Measurements from ENCODE around the gene MT3.

Gene MT3

GRCh38 chr16:56558024-56558747 is 31.1 kb upstream of the MT3 start:
- Histone ChIP-seq H3K9ac (ENCODE audit: low read length) (no peak overlapping the region), H3K9me3 (ENCODE audit: control insufficient read depth, insufficient read depth, low read depth, low read length) (no peaks in the 10 kb centered on the region), H3K4me3 (ENCODE audit: low read depth, low read length) (no peak overlapping the region), H3K36me3 (ENCODE audit: control insufficient read depth, insufficient read depth, low read length) (no peaks in the 10 kb centered on the region), H3K27me3 (ENCODE audit: control insufficient read depth, insufficient read depth, low read length) (no peaks in the 10 kb centered on the region; the same call in none of the 2 replicates), H3K27ac (ENCODE audit: low read depth, low read length) (no peak overlapping the region), H3K4me1 (ENCODE audit: control insufficient read depth, insufficient read depth, low read length) (no peaks in the 10 kb centered on the region)

- Histone ChIP-seq H3K4me1 (ENCODE audit: control insufficient read depth, insufficient read depth, low read length) (no peaks in the 10 kb centered on the region), H3K36me3 (ENCODE audit: control insufficient read depth, insufficient read depth, low read length) (no peaks in the 10 kb centered on the region), H3K9me3 (ENCODE audit: control insufficient read depth, insufficient read depth, low read depth, low read length) (no peaks in the 10 kb centered on the region), H3K27me3 (ENCODE audit: control insufficient read depth, insufficient read depth, low read length) (no peaks in the 10 kb centered on the region; the same call in none of the 2 replicates), H3K9ac (ENCODE audit: low read length) (no peak overlapping the region), H3K4me3 (ENCODE audit: low read depth, low read length) (no peak overlapping the region), H3K27ac (ENCODE audit: low read depth, low read length) (no peak overlapping the region)
Measured at GRCh38 chr16:56559109-56559508, 30.2 kb upstream of the MT3 start.

DNA sequence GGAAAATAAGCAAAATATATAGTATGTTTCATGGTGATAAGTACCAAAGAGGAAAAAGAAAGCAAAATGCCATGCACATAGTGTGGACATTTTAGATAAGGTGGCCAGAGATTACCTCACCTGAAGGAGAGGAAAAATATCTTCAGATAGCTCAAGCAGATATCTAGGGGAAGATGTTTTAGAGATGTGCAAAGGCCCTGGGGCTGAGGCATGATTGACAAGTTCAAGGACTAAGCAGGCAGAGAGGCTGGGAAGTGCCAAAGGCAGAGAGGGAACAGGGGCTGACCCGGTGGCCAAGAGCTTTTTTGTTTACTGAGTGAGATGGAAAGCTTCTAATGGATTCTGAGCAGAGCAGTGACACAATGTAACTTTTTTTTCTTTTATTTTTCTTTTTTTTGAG is 28.9 kb upstream of the MT3 start:
- Histone ChIP-seq H3K4me3 (ENCODE audit: low read depth, low read length) (no peak overlapping the region), H3K9ac (ENCODE audit: low read length) (no peak overlapping the region), H3K4me1 (ENCODE audit: control insufficient read depth, insufficient read depth, low read length) (no peaks in the 10 kb centered on the region), H3K27ac (ENCODE audit: low read depth, low read length) (no peak overlapping the region), H3K9me3 (ENCODE audit: control insufficient read depth, insufficient read depth, low read depth, low read length) (no peaks in the 10 kb centered on the region), H3K36me3 (ENCODE audit: control insufficient read depth, insufficient read depth, low read length) (no peaks in the 10 kb centered on the region), H3K27me3 (ENCODE audit: control insufficient read depth, insufficient read depth, low read length) (no peaks in the 10 kb centered on the region; the same call in none of the 2 replicates)

- Histone ChIP-seq H3K27me3 (ENCODE audit: control insufficient read depth, insufficient read depth, low read length) (no peaks in the 10 kb centered on the region; the same call in none of the 2 replicates), H3K9ac (ENCODE audit: low read length) (no peak overlapping the region), H3K9me3 (ENCODE audit: control insufficient read depth, insufficient read depth, low read depth, low read length) (no peaks in the 10 kb centered on the region), H3K4me3 (ENCODE audit: low read depth, low read length) (no peak overlapping the region), H3K36me3 (ENCODE audit: control insufficient read depth, insufficient read depth, low read length) (no peaks in the 10 kb centered on the region), H3K4me1 (ENCODE audit: control insufficient read depth, insufficient read depth, low read length) (no peaks in the 10 kb centered on the region), H3K27ac (ENCODE audit: low read depth, low read length) (no peak overlapping the region)
Measured at GRCh38 chr16:56561126-56561525, 28.2 kb upstream of the MT3 start.

DNA sequence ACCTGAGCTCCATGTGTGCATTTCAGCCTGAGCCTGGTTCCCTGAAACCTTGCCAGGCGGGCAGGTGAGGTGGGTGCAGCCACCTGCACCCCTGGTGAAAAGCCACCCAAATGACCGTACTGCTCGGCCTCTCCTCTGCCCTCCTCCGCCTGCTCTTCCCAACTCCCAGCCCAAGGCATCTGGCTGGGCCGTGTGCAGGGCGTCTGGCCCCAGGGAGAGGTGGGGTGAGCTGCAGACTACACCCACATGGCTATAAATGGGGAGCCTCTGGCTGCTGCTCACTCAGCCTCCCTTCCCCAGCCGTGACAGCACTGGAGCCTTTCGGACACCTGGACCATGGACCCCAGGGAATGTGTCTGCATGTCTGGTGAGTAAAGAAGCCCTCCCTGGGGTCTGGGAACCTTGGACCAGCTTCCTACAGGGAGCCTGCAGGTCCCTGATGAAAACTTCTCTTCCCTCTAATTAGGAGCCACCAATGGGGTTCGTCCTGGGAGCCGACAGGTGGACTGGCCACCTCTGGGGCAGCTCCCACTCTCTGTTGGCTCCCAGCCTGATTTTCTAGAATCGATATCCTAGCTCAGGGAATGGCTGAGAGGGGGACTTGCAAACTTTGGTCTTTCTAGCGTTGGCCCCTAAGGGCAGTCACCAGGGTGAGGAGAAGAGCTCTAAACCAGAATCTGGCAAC is 24.4 kb upstream of the MT3 start, which contains the start of gene MT4:
Gene MT4, plus strand, starts transcription at position 281 of the 685 bp plus-strand sequence. Its CDS starts 56 bp downstream, at position 337.
- H3K4me3 ChIP-seq (ENCODE audit: low read depth, low read length), result no peak within 1 kb of the TSS
- H3K9me3 ChIP-seq (ENCODE audit: control insufficient read depth, insufficient read depth, low read depth, low read length), result no peaks in the 10 kb centered on the region
- H3K36me3 ChIP-seq (ENCODE audit: control insufficient read depth, insufficient read depth, low read length), result no peaks in the 10 kb centered on the region
- no peaks in the 10 kb centered on the region for H3K4me1 ChIP-seq (ENCODE audit: control insufficient read depth, insufficient read depth, low read length)
- H3K27ac ChIP-seq (ENCODE audit: low read depth, low read length), result no peak within 1 kb of the TSS
- peaks cover 4% of the 10 kb centered on the region; the same call in 1 of the 2 replicates for H3K27me3 ChIP-seq (ENCODE audit: control insufficient read depth, insufficient read depth, low read length)
- no peak within 1 kb of the TSS for H3K9ac ChIP-seq (ENCODE audit: low read length)

DNA sequence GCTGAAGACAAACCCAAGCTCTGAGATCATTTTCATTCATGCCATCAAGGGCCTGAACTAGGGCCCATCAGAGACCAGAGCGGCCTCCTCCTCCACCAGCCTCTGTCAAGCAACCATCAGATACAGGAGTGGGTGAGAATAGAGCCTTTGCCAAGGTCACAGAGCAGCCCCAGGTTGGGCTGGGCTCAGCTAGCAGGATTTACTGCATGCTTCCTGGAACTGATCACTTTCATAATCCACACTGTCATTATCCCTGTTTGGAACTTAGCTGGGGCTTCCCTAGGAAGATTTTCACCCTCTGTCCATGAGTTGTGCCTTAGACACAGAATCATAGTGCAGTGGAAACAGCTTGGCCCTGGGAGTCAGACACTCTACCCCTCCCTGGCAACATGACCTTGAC is 19.4 kb upstream of the MT3 start:
- Histone ChIP-seq H3K9me3 (ENCODE audit: control insufficient read depth, insufficient read depth, low read depth, low read length) (peaks cover 5% of the 10 kb centered on the region), H3K4me1 (ENCODE audit: control insufficient read depth, insufficient read depth, low read length) (no peaks in the 10 kb centered on the region), H3K27ac (ENCODE audit: low read depth, low read length) (no peak overlapping the region), H3K9ac (ENCODE audit: low read length) (no peak overlapping the region), H3K27me3 (ENCODE audit: control insufficient read depth, insufficient read depth, low read length) (peaks cover 4% of the 10 kb centered on the region; the same call in 1 of the 2 replicates), H3K4me3 (ENCODE audit: low read depth, low read length) (no peak overlapping the region), H3K36me3 (ENCODE audit: control insufficient read depth, insufficient read depth, low read length) (no peaks in the 10 kb centered on the region)

DNA sequence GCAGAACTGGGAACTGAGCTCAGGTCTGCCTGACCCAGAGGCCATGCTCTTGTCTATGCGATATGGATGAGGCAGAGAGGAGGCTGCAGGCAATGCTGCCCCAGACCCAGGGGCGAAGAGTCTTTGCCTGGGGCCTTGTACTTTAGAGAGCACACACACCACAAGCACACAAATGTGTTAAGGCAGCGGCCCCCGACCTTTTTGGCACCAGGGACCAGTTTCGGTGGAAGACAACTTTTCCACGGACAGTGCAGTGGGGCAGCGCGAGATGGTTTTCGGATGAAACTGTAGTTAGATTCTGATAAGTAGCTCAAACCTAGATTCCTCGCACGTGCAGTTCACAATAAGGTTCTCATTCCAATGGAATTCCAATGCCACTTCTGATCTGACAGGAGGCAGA is 17.8 kb upstream of the MT3 start:
- no peak overlapping the region for H3K4me3 ChIP-seq (ENCODE audit: low read depth, low read length)
- no peaks in the 10 kb centered on the region for H3K4me1 ChIP-seq (ENCODE audit: control insufficient read depth, insufficient read depth, low read length)
- H3K27me3 ChIP-seq (ENCODE audit: control insufficient read depth, insufficient read depth, low read length), result peaks cover 4% of the 10 kb centered on the region; the same call in 1 of the 2 replicates
- peaks cover 5% of the 10 kb centered on the region for H3K9me3 ChIP-seq (ENCODE audit: control insufficient read depth, insufficient read depth, low read depth, low read length)
- no peak overlapping the region for H3K27ac ChIP-seq (ENCODE audit: low read depth, low read length)
- no peak overlapping the region for H3K9ac ChIP-seq (ENCODE audit: low read length)
- no peaks in the 10 kb centered on the region for H3K36me3 ChIP-seq (ENCODE audit: control insufficient read depth, insufficient read depth, low read length)

DNA sequence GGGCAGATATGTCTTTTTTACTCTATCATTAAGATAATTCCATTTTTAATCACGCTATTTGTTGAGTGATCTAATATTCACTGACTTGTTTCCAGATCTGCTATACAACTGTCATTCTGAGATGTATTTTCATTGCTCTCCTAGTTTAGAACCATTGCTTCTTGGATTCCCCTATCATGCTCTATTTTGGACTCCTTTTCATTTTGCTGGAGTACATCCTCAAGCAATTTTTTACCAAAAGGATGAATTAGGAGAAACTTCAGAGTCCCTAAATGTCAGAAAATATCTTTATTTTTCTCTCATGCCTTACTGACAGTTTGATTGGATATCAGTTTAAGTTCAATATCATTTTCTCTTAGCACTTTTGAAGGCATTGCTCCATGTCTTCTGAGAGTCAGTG is 14.7 kb upstream of the MT3 start:
- H3K36me3 ChIP-seq (ENCODE audit: control insufficient read depth, insufficient read depth, low read length), result no peaks in the 10 kb centered on the region
- H3K27ac ChIP-seq (ENCODE audit: low read depth, low read length), result no peak overlapping the region

DNA sequence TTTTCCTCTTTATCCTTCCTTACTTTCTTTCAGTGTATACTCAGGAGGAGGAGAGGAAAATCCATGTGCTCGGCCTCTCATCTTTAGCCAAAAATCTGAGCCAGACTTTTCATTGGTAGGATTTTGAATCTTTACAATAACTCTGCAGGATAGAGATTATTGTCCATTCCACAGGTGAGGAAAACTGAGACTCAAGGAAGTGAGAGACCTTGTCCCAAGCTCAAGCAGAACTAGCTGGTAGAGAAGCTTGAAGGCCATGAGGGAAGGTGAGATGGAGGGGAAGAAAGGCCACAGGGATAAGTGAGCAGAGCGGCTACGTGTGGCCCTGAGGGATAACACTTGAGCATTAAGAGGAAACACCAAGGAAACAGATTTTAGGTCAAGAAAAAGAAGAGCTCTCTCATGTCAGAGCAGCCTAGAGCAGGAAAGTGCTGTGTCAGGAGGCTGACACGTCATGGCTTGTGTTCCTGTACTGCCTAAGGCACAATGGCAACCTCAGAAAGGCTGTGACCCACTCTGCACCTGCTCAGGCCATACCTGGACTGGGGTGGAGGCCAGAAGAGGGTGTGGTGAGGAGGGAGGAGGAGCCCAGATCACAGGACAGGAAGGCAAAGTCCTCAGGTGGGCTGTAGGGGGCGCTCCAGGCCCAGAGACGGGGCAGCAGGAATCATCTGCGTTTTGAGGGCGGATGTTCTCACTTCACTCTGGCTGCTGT is 12.6 kb upstream of the MT3 start:
- no peak overlapping the region for H3K27ac ChIP-seq (ENCODE audit: low read depth, low read length)
- H3K4me3 ChIP-seq (ENCODE audit: low read depth, low read length), result no peak overlapping the region
- peaks cover 9% of the 10 kb centered on the region for H3K9me3 ChIP-seq (ENCODE audit: control insufficient read depth, insufficient read depth, low read depth, low read length)
- no peaks in the 10 kb centered on the region for H3K27me3 ChIP-seq (ENCODE audit: control insufficient read depth, insufficient read depth, low read length)
- no peaks in the 10 kb centered on the region for H3K36me3 ChIP-seq (ENCODE audit: control insufficient read depth, insufficient read depth, low read length)
- no peak overlapping the region for H3K9ac ChIP-seq (ENCODE audit: low read length)
- no peaks in the 10 kb centered on the region for H3K4me1 ChIP-seq (ENCODE audit: control insufficient read depth, insufficient read depth, low read length)

More for the DNA sequence above, 14.7 kb upstream of the MT3 start:
- Histone ChIP-seq H3K9me3 (ENCODE audit: control insufficient read depth, insufficient read depth, low read depth, low read length) (peaks cover 9% of the 10 kb centered on the region), H3K4me1 (ENCODE audit: control insufficient read depth, insufficient read depth, low read length) (no peaks in the 10 kb centered on the region), H3K9ac (ENCODE audit: low read length) (no peak overlapping the region), H3K27me3 (ENCODE audit: control insufficient read depth, insufficient read depth, low read length) (no peaks in the 10 kb centered on the region), H3K4me3 (ENCODE audit: low read depth, low read length) (no peak overlapping the region)

DNA sequence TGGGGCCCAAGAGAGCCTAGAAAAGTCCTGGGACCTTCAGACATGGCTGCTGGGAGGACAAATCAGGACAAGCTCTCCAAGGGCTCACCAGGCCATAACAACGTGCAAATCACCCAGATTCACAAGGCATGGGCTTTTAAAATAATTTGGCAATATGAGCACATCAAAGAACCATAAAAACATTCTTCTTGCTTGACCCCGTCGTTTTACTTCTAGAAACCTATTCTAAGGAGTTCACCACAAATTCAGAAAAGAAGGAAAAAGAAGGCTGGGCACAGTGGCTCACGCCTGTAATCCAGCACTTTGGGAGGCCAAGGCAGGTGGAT is 12.1 kb upstream of the MT3 start:
- Histone ChIP-seq H3K4me1 (ENCODE audit: control insufficient read depth, insufficient read depth, low read length) (no peaks in the 10 kb centered on the region), H3K27ac (ENCODE audit: low read depth, low read length) (no peak overlapping the region), H3K4me3 (ENCODE audit: low read depth, low read length) (no peak overlapping the region), H3K9ac (ENCODE audit: low read length) (no peak overlapping the region), H3K9me3 (ENCODE audit: control insufficient read depth, insufficient read depth, low read depth, low read length) (peaks cover 9% of the 10 kb centered on the region), H3K36me3 (ENCODE audit: control insufficient read depth, insufficient read depth, low read length) (no peaks in the 10 kb centered on the region), H3K27me3 (ENCODE audit: control insufficient read depth, insufficient read depth, low read length) (no peaks in the 10 kb centered on the region)
